SU-DHL-6 (cell line): Measurements from ENCODE around the gene LUC7L2.

Experiments
- H2AFZ ChIP-seq: fragments of 200-600 bp; sonication (generic); 2 replicates; pipeline ENCODE4 v1.6.1; 2014; ENCODE audit warnings: low read depth, mild to moderate bottlenecking, moderate library complexity, mixed read lengths, antibody characterized with exemption, low read length; ENCODE audit not compliant: severe bottlenecking
- H3F3A ChIP-seq: fragments of 200-600 bp; shearing (Covaris generic); 2 replicates; pipeline ENCODE4 v1.6.0; 2016; ENCODE audit warnings: antibody characterized with exemption, mild to moderate bottlenecking; ENCODE audit not compliant: insufficient read depth
- H3K27ac ChIP-seq: fragments of 200-600 bp; sonication (generic); 2 replicates; pipeline ENCODE4 v1.5.1; 2016; ENCODE audit warnings: low read depth, mild to moderate bottlenecking, low read length, moderate library complexity, mixed read lengths
- H3K27me3 ChIP-seq: fragments of 200-600 bp; sonication (generic), shearing (Covaris generic); 2 replicates; pipeline ENCODE4 v1.6.0; 2014; ENCODE audit warnings: mild to moderate bottlenecking, low read length
- H3K36me3 ChIP-seq: fragments of 200-600 bp; sonication (generic); 2 replicates; pipeline ENCODE4 v1.6.1; 2014; ENCODE audit warnings: mild to moderate bottlenecking, low read length, mixed read lengths
- H3K4me2 ChIP-seq: fragments of 300-600, 200-600 bp; shearing (Covaris generic), sonication (generic); 2 replicates; pipeline ENCODE4 v1.6.0; 2014; ENCODE audit warnings: low read length, low read depth, mild to moderate bottlenecking; ENCODE audit not compliant: poor library complexity, severe bottlenecking
- H3K4me3 ChIP-seq: fragments of 200-600 bp; sonication (generic); 2 replicates; pipeline ENCODE4 v1.5.1; 2014; ENCODE audit warnings: antibody characterized with exemption, low read length, mild to moderate bottlenecking, mixed read lengths; ENCODE audit not compliant: insufficient read depth, poor library complexity, severe bottlenecking
- H3K79me2 ChIP-seq: fragments of 200-600 bp; sonication (generic); 2 replicates; pipeline ENCODE4 v1.6.1; 2014; ENCODE audit warnings: mild to moderate bottlenecking, low read length, moderate library complexity; ENCODE audit not compliant: insufficient read depth
- H3K9ac ChIP-seq: fragments of 200-600 bp; sonication (generic); 2 replicates; pipeline ENCODE4 v1.7.0; 2014; ENCODE audit warnings: mild to moderate bottlenecking, low read length
- H3K9me2 ChIP-seq: fragments of 200-600 bp; sonication (generic); replicated peaks from 2 replicates; pipeline ENCODE4 v1.6.1; 2014; ENCODE audit warnings: low read length; ENCODE audit not compliant: insufficient read depth
- H3K9me3 ChIP-seq: fragments of 200-600 bp; sonication (generic); 2 replicates; pipeline ENCODE4 v1.6.1; 2014; ENCODE audit warnings: low read length, mixed read lengths; ENCODE audit not compliant: insufficient read depth
- H4K20me1 ChIP-seq: fragments of 200-600 bp; sonication (generic); 2 replicates; pipeline ENCODE4 v1.6.1; 2014; ENCODE audit warnings: low read depth, mild to moderate bottlenecking, antibody characterized with exemption, low read length, moderate library complexity, mixed read lengths
- CTCF ChIP-seq: fragments of 200-600 bp; sonication (generic); IDR thresholded peaks from one replicate; pipeline ENCODE4 v1.5.1; 2017; ENCODE audit warnings: antibody characterized with exemption, mild to moderate bottlenecking, low read length, moderate library complexity; ENCODE audit not compliant: insufficient read depth, poor library complexity, severe bottlenecking
- EZH2phosphoT487 ChIP-seq: fragments of 200-600 bp; sonication (generic), shearing (Covaris generic); conservative IDR thresholded peaks from 2 replicates; pipeline ENCODE4 v1.6.1; 2018; ENCODE audit warnings: mild to moderate bottlenecking, antibody characterized with exemption, low read length, moderate library complexity, mixed read lengths

The LUC7L2 gene

GRCh38 chr7:139436806-139437205 is 77.1 kb downstream of the LUC7L2 start:
- no peaks in the 10 kb centered on the region for H3K9me3 ChIP-seq
- no peak overlapping the region for H3K27ac ChIP-seq
- H3K9ac ChIP-seq, result no peak overlapping the region
- H3K4me2 ChIP-seq, result no peak overlapping the region
- no peaks in the 10 kb centered on the region; the same call in 1 of the 2 replicates for H3F3A ChIP-seq
- no peaks in the 10 kb centered on the region for H3K9me2 ChIP-seq
- H3K4me3 ChIP-seq, result no peak overlapping the region
- H3K27me3 ChIP-seq, result no peaks in the 10 kb centered on the region
- no peak overlapping the region for H2AFZ ChIP-seq
- TF ChIP-seq CTCF, result no peak
- no peak for TF ChIP-seq EZH2phosphoT487
- no peaks in the 10 kb centered on the region for H4K20me1 ChIP-seq
- H3K79me2 ChIP-seq, result no peaks in the 10 kb centered on the region
- no peaks in the 10 kb centered on the region for H3K36me3 ChIP-seq

DNA sequence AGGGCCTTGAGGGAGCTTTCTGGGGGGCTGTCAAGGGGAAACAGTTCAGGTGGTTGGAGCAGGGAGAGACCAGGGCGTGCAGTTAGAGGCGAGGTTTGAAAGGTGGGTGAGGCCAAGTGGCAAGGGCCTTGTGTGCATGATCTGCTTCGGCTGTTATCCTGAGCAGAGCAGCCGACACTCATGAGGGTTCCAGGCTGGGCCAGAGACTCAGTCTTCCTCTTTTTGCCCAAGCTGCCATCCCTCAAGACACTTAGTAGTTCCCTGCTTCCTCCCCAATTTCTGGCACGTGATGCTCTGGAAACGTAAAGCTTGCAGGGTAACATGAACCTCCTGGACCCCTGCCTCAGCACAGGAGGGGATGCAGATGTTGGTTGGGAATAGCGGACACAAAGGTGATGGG is 79.7 kb downstream of the LUC7L2 start:
- Histone ChIP-seq H4K20me1 (no peaks in the 10 kb centered on the region), H3K4me2 (no peak overlapping the region), H3K4me3 (no peak overlapping the region), H3K27me3 (no peaks in the 10 kb centered on the region), H3K79me2 (no peaks in the 10 kb centered on the region), H3F3A (no peaks in the 10 kb centered on the region), H3K9me2 (no peaks in the 10 kb centered on the region), H3K27ac (no peak overlapping the region), H3K9ac (no peak overlapping the region), H3K36me3 (no peaks in the 10 kb centered on the region), H3K9me3 (no peaks in the 10 kb centered on the region), H2AFZ (no peak overlapping the region)
- TF ChIP-seq CTCF (no peak), EZH2phosphoT487 (no peak)

- H4K20me1 ChIP-seq, result no peaks in the 10 kb centered on the region
- H3F3A ChIP-seq, result no peaks in the 10 kb centered on the region
Measured at GRCh38 chr7:139441961-139442360, 82.3 kb downstream of the LUC7L2 start.

More at GRCh38 chr7:139441961-139442360, 82.3 kb downstream of the LUC7L2 start:
- no peak overlapping the region for H3K4me2 ChIP-seq
- H3K27ac ChIP-seq, result no peak overlapping the region
- no peak overlapping the region for H3K9ac ChIP-seq
- no peak overlapping the region for H2AFZ ChIP-seq
- TF ChIP-seq EZH2phosphoT487, result no peak
- TF ChIP-seq CTCF, result no peak
- no peaks in the 10 kb centered on the region for H3K27me3 ChIP-seq
- H3K36me3 ChIP-seq, result no peaks in the 10 kb centered on the region
- no peak overlapping the region for H3K4me3 ChIP-seq
- H3K9me3 ChIP-seq, result no peaks in the 10 kb centered on the region
- no peaks in the 10 kb centered on the region for H3K79me2 ChIP-seq
- H3K9me2 ChIP-seq, result no peaks in the 10 kb centered on the region
